ENCODE measurements around the gene MRPL45.

GRCh38 chr17:38363016-38363415 lies 66.0 kb downstream of the MRPL45 start:
- no peak for TF ChIP-seq CTCF (IDR thresholded peaks at IDR 0.05)
- TF ChIP-seq MYBL2 (CRISPR knock-in tag; IDR thresholded peaks at IDR 0.05): no peak
- TF ChIP-seq IRF1 (CRISPR knock-in tag; IDR thresholded peaks at IDR 0.05): no peak
